IMR-90 (cell line): ENCODE measurements around the gene BCAS3. TPM values are rescaled to one million over a fixed set of nuclear protein-coding genes. Genes with fewer than 3 reads are reported as not detected.
A peak's percentile ranks its signal among the peaks of the same experiment; 100 is the strongest.

Source experiments
- ATAC-seq: fragments of 200-7000 bp; cut with Tn5 transposase; 2 replicates; pipeline ENCODE4 v1.9.1; 2020; ENCODE audit warnings: low read depth, mild to moderate bottlenecking, moderate library complexity
- BruUV-seq: library from RNA; stranded (reverse); fragments of 400-500 nt; replicated peaks from 2 replicates; lab custom pipeline; 2021; lab: Mats Ljungman, UMichigan
- CTCF ChIA-PET: fragments of 300-600 bp; formaldehyde crosslinking; extraction: SDS; loops from one replicate; lab custom pipeline; 2021; ENCODE audit warnings: antibody characterized with exemption; lab: Yijun Ruan, JAX
- POLR2A ChIA-PET: fragments of 300-600 bp; sonication (Branson Sonifier 250); formaldehyde crosslinking; loops from one replicate; lab custom pipeline; 2022; ENCODE audit warnings: antibody characterized with exemption; ENCODE audit not compliant: unreplicated experiment; lab: Charles Lee
- DNase-seq: peaks from one replicate; pipeline ENCODE4 v3.0.0; 2013
- H2AFZ ChIP-seq: replicated peaks from 2 replicates; pipeline ENCODE3; 2013; ENCODE audit warnings: low read length, mild to moderate bottlenecking; ENCODE audit not compliant: poor library complexity
- H2AK5ac ChIP-seq: 2 replicates; pipeline ENCODE4 v1.6.1; 2013; ENCODE audit warnings: low read depth, low read length, inconsistent platforms
- H2AK9ac ChIP-seq: replicated peaks from 2 replicates; pipeline ENCODE3; 2013; ENCODE audit warnings: mild to moderate bottlenecking, low read depth, low read length, moderate library complexity; ENCODE audit not compliant: poor library complexity
- H2BK120ac ChIP-seq: 2 replicates; pipeline ENCODE4 v1.6.1; 2013; ENCODE audit warnings: low read depth, low read length, inconsistent platforms
- H2BK15ac ChIP-seq: 3 replicates; pipeline ENCODE4 v1.6.1; 2013; ENCODE audit warnings: low read depth, low read length, inconsistent platforms
- H2BK20ac ChIP-seq: 2 replicates; pipeline ENCODE4 v1.6.1; 2013; ENCODE audit warnings: low read depth, mild to moderate bottlenecking, inconsistent platforms, low read length, moderate library complexity
- H2BK5ac ChIP-seq: 2 replicates; pipeline ENCODE4 v1.6.1; 2013; ENCODE audit warnings: mild to moderate bottlenecking, low read depth, low read length, inconsistent platforms; ENCODE audit not compliant: poor library complexity, severe bottlenecking
- H3K14ac ChIP-seq: replicated peaks from 2 replicates; pipeline ENCODE4 v1.6.1; 2013; ENCODE audit warnings: low read depth, low read length, inconsistent platforms
- H3K18ac ChIP-seq: 2 replicates; pipeline ENCODE4 v1.6.1; 2013; ENCODE audit warnings: low read depth, low read length, control low read depth
- H3K23ac ChIP-seq: 2 replicates; pipeline ENCODE4 v1.6.1; 2013; ENCODE audit warnings: low read depth, low read length, inconsistent platforms
- H3K27ac ChIP-seq: 2 replicates; pipeline ENCODE4 v1.5.1; 2013; ENCODE audit warnings: mild to moderate bottlenecking, control low read depth, low read length; ENCODE audit not compliant: insufficient read depth
- H3K27me3 ChIP-seq: 2 replicates; pipeline ENCODE4 v1.6.1; 2013; ENCODE audit warnings: low read length; ENCODE audit not compliant: control insufficient read depth, insufficient read depth
- H3K36me3 ChIP-seq: 2 replicates; pipeline ENCODE4 v1.6.1; 2013; ENCODE audit warnings: low read length, mixed read lengths; ENCODE audit not compliant: control insufficient read depth, insufficient read depth
- H3K4ac ChIP-seq: 2 replicates; pipeline ENCODE4 v1.6.1; 2013; ENCODE audit warnings: low read depth, low read length, inconsistent platforms
- H3K4me1 ChIP-seq: 2 replicates; pipeline ENCODE4 v1.6.1; 2013; ENCODE audit warnings: low read length, mixed read lengths; ENCODE audit not compliant: control insufficient read depth, insufficient read depth
- H3K4me2 ChIP-seq: 2 replicates; pipeline ENCODE4 v1.6.1; 2013; ENCODE audit warnings: low read depth, mild to moderate bottlenecking, control low read depth, low read length, moderate library complexity
- H3K4me3 ChIP-seq: 2 replicates; pipeline ENCODE4 v1.5.1; 2013; ENCODE audit warnings: low read depth, mild to moderate bottlenecking, control low read depth, low read length, moderate library complexity; ENCODE audit not compliant: insufficient read depth
- H3K56ac ChIP-seq: 2 replicates; pipeline ENCODE4 v1.6.1; 2013; ENCODE audit warnings: low read length, inconsistent platforms; ENCODE audit not compliant: insufficient read depth; ENCODE audit errors: extremely low read depth
- H3K79me1 ChIP-seq, 2 experiments: 2 replicates each; pipeline ENCODE4 v1.6.1; 2013; ENCODE audit warnings: low read length in 2 of 2, inconsistent platforms in 1 of 2, low read depth in 1 of 2
- H3K9ac ChIP-seq: 2 replicates; pipeline ENCODE4 v1.6.1; 2013; ENCODE audit warnings: low read depth, low read length, control low read depth
- H3K9me1 ChIP-seq: 2 replicates; pipeline ENCODE4 v1.6.1; 2013; ENCODE audit warnings: low read length, inconsistent platforms; ENCODE audit not compliant: insufficient read depth
- H3K9me3 ChIP-seq: 2 replicates; pipeline ENCODE4 v1.6.1; 2013; ENCODE audit warnings: low read length; ENCODE audit not compliant: control insufficient read depth, insufficient read depth
- H4K20me1 ChIP-seq: 2 replicates; pipeline ENCODE4 v1.6.1; 2013; ENCODE audit warnings: low read length, inconsistent platforms; ENCODE audit not compliant: insufficient read depth
- H4K5ac ChIP-seq: 2 replicates; pipeline ENCODE4 v1.6.1; 2013; ENCODE audit warnings: mild to moderate bottlenecking, low read depth, low read length, control low read depth
- H4K8ac ChIP-seq, 2 experiments: 2 replicates each; pipeline ENCODE4 v1.6.1; 2013; ENCODE audit warnings: low read depth in 2 of 2, low read length in 2 of 2, control low read depth in 1 of 2, inconsistent platforms in 1 of 2
- H4K91ac ChIP-seq: 2 replicates; pipeline ENCODE4 v1.6.1; 2013; ENCODE audit warnings: low read depth, low read length, inconsistent platforms; ENCODE audit not compliant: insufficient read depth
- BHLHE40 ChIP-seq: fragments of 150-350 bp; IDR thresholded peaks from 2 replicates; pipeline ENCODE4 v1.6.1; 2016; ENCODE audit warnings: mild to moderate bottlenecking, low read depth, low read length
- CHD1 ChIP-seq: IDR thresholded peaks from 2 replicates; pipeline ENCODE4 v1.6.1; 2012; ENCODE audit warnings: low read depth, low read length, improper control_type of control experiment
- FOS ChIP-seq: fragments of 150-350 bp; IDR thresholded peaks from 2 replicates; pipeline ENCODE4 v1.6.1; 2016; ENCODE audit warnings: low read depth, low read length
- MAZ ChIP-seq: IDR thresholded peaks from 2 replicates; pipeline ENCODE4 v1.6.1; 2012; ENCODE audit warnings: low read depth, mild to moderate bottlenecking, low read length, improper control_type of control experiment, moderate library complexity, borderline replicate concordance
- MXI1 ChIP-seq: IDR thresholded peaks from 2 replicates; pipeline ENCODE4 v1.6.1; 2012; ENCODE audit warnings: low read depth, mild to moderate bottlenecking, low read length, moderate library complexity, borderline replicate concordance
- NFE2L2 ChIP-seq: fragments of 150-350 bp; IDR thresholded peaks from 2 replicates; pipeline ENCODE4 v1.6.1; 2016; ENCODE audit warnings: low read depth, mild to moderate bottlenecking, low read length
- RAD21 ChIP-seq: IDR thresholded peaks from 2 replicates; pipeline ENCODE4 v1.6.1; 2012; ENCODE audit warnings: low read length, improper control_type of control experiment
- RCOR1 ChIP-seq: IDR thresholded peaks from 2 replicates; pipeline ENCODE4 v1.6.1; 2012; ENCODE audit warnings: mild to moderate bottlenecking, low read length, improper control_type of control experiment; ENCODE audit not compliant: insufficient replicate concordance
- RFX5 ChIP-seq: IDR thresholded peaks from 2 replicates; pipeline ENCODE4 v1.8.0; 2012; ENCODE audit warnings: low read depth, mild to moderate bottlenecking, low read length, moderate library complexity
- SMC3 ChIP-seq: fragments of 150-350 bp; IDR thresholded peaks from 2 replicates; pipeline ENCODE4 v1.6.1; 2016; ENCODE audit warnings: low read depth, mild to moderate bottlenecking, antibody characterized with exemption, low read length, moderate library complexity
- WGBS, 2 experiments: methylation state at CpG; one replicate each; pipeline versions ENCODE4 v1.1.5 to v1.1.7; 2013; ENCODE audit warnings: missing lambda C conversion rate in 2 of 2; ENCODE audit not compliant: insufficient read length in 1 of 2; ENCODE audit errors: extremely low coverage in 2 of 2; 5-methylcytosine and 5-hydroxymethylcytosine counted together
- dilution Hi-C: fragments of 300-500 bp; cut with HindIII; formaldehyde crosslinking; loops from one replicate; pipeline ENCODE4 v1.14.3; 2018; ENCODE audit warnings: low sequenced_read_pairs; ENCODE audit not compliant: unreplicated experiment
- in situ Hi-C: fragments of 300-500 bp; cut with MboI; formaldehyde crosslinking; loops from 3 replicates; pipeline ENCODE4 v1.14.3; 2019; ENCODE audit warnings: low sequenced_read_pairs, inconsistent platforms, mixed read lengths
- intact Hi-C: fragments of 100-400 bp; cut with micrococcal nuclease; formaldehyde crosslinking; loops from 2 replicates; pipeline ENCODE4 v1.10.0; 2022
- polyA plus RNA-seq, 3 experiments: library from polyadenylated mRNA; depleted of rRNA; stranded (reverse); fragments of >200 nt; gene quantifications; 2 replicates each; pipeline ENCODE4 v1.2.3, GENCODE V29; 2012; ENCODE audit warnings: low replicate concordance in 1 of 3
- total RNA-seq: library from RNA; depleted of rRNA; stranded (reverse); fragments of >200 nt; gene quantifications from 2 replicates; pipeline ENCODE4 v1.2.3, GENCODE V29; 2012
- TF ChIP-seq, protein P1 (sequence below): fragments of 150-350 bp; IDR thresholded peaks from 2 replicates; pipeline ENCODE4 v1.6.1; 2017; ENCODE audit warnings: mild to moderate bottlenecking, antibody characterized with exemption, low read length, low read depth
- TF ChIP-seq, protein P2 (sequence below): fragments of 150-350 bp; IDR thresholded peaks from 2 replicates; pipeline ENCODE4 v1.6.1; 2016; ENCODE audit warnings: low read depth, mild to moderate bottlenecking, low read length, moderate library complexity, borderline replicate concordance
- TF ChIP-seq, protein P3 (sequence below): conservative IDR thresholded peaks from 2 replicates; pipeline ENCODE4 v1.5.1; 2012; ENCODE audit warnings: mild to moderate bottlenecking, low read depth, low read length, improper control_type of control experiment

Gene BCAS3
- total and polyA plus RNA-seq, 2 of the 4 experiments (the other 2 are of a cell fraction), result 6.3 to 27.1 TPM

DNA sequence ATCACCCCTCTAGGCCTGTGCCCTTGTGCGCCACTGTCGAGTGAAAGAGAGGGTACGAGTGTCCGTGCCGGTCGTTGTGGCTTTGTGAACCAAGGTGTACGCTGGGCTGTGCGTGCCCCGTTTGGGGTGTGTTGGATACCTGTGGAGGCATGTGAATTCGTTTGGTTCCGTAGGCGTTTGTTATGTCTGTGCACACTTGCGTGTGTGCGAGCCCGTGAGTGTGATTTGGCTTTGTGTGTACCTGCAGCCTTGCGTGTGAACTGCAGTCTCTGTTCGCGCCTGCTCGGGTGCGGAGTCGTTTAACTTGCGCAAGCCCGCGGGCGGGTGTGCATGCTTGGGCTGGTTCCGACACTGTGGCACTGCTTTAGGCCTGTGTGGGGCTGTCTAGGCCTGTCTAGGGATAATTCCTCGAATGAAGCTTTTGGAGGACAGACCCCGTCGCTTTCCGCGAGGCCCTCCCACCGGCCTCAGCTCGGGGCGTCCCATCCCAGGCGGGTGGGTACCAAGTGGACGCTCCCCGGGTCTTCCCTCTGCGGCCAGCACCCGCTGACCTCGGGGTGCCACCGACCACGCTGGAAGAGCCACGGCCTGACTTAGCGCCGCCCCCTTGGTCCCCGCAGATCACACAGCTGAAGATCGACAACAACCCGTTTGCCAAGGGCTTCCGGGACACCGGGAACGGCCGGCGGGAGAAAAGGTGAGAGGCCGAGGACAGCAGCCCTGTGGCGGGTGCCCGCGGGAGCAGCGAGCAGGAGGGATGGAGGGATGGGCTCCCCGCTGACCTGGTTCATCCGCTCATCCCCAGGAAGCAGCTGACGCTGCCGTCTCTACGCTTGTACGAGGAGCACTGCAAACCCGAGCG, 726.4 kb downstream of the BCAS3 start:
- Histone ChIP-seq H2BK5ac (peak overlapping the region; percentile 91), H2AK5ac (peak overlapping the region; percentile 87), H3K14ac (peak overlapping the region; percentile 98), H2BK15ac (peak overlapping the region; percentile 47; the same call in 1 of the 3 replicates), H3K27me3 (no peaks in the 10 kb centered on the region), H3K4me3 (peak overlapping the region; percentile 98), H4K8ac (peak overlapping the region; percentile 43 to 89; a peak in 3 of 4 replicates), H3K23ac (peak overlapping the region; percentile 94), H3K36me3 (peaks cover 78% of the 10 kb centered on the region), H3K27ac (peak overlapping the region; percentile 100), H3K4me2 (peak overlapping the region; percentile 83), H3K18ac (peak overlapping the region; percentile 81), H2AFZ (peak overlapping the region; percentile 16), H4K5ac (peak overlapping the region; percentile 85), H3K9me3 (no peaks in the 10 kb centered on the region), H2BK120ac (peak overlapping the region; percentile 69), H3K9ac (peak overlapping the region; percentile 100), H4K91ac (peak overlapping the region; percentile 85), H2BK20ac (peak overlapping the region; percentile 34; the same call in 1 of the 2 replicates), H3K56ac (peak overlapping the region; percentile 87), H3K9me1 (no peaks in the 10 kb centered on the region), H4K20me1 (peaks cover 64% of the 10 kb centered on the region), H2AK9ac (peak overlapping the region; percentile 93), H3K4ac (peak overlapping the region; percentile 91), H3K4me1 (peaks cover 29% of the 10 kb centered on the region), H3K79me1 (no peaks in the 10 kb centered on the region)
- ChIA-PET CTCF (interaction anchor here (0.5 kb wide), 1 partner anchor 161 kb away, joined by 3 read pairs; no protein-coding TSS in a partner anchor), POLR2A (interaction anchor here (0.5 kb wide), 1 partner anchor 201 kb away, joined by 7 read pairs; no protein-coding TSS in a partner anchor)
- DNase-seq (peak; percentile 69), ATAC-seq (no peak)
- WGBS, 2 experiments, result 0% methylated on average over 34 of the region's 66 CpGs; no CpG with 5 or more reads in 1 of the 2 experiments
- in situ Hi-C loops (no loop called here), intact Hi-C loops (no loop called here), dilution Hi-C loops (no loop called here)
- BruUV-seq, result no TSS peak
- no peak for TF ChIP-seq RFX5
- TF ChIP-seq, protein P1, sequence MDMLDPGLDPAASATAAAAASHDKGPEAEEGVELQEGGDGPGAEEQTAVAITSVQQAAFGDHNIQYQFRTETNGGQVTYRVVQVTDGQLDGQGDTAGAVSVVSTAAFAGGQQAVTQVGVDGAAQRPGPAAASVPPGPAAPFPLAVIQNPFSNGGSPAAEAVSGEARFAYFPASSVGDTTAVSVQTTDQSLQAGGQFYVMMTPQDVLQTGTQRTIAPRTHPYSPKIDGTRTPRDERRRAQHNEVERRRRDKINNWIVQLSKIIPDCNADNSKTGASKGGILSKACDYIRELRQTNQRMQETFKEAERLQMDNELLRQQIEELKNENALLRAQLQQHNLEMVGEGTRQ, result no peak
- no peak for TF ChIP-seq RAD21
- TF ChIP-seq, protein P2, sequence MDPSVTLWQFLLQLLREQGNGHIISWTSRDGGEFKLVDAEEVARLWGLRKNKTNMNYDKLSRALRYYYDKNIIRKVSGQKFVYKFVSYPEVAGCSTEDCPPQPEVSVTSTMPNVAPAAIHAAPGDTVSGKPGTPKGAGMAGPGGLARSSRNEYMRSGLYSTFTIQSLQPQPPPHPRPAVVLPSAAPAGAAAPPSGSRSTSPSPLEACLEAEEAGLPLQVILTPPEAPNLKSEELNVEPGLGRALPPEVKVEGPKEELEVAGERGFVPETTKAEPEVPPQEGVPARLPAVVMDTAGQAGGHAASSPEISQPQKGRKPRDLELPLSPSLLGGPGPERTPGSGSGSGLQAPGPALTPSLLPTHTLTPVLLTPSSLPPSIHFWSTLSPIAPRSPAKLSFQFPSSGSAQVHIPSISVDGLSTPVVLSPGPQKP, result no peak
- no peak for TF ChIP-seq FOS
- TF ChIP-seq CHD1, result no peak
- no peak for TF ChIP-seq MXI1
- TF ChIP-seq BHLHE40, result peak; percentile 58
- TF ChIP-seq RCOR1, result no peak
- TF ChIP-seq, protein P3, sequence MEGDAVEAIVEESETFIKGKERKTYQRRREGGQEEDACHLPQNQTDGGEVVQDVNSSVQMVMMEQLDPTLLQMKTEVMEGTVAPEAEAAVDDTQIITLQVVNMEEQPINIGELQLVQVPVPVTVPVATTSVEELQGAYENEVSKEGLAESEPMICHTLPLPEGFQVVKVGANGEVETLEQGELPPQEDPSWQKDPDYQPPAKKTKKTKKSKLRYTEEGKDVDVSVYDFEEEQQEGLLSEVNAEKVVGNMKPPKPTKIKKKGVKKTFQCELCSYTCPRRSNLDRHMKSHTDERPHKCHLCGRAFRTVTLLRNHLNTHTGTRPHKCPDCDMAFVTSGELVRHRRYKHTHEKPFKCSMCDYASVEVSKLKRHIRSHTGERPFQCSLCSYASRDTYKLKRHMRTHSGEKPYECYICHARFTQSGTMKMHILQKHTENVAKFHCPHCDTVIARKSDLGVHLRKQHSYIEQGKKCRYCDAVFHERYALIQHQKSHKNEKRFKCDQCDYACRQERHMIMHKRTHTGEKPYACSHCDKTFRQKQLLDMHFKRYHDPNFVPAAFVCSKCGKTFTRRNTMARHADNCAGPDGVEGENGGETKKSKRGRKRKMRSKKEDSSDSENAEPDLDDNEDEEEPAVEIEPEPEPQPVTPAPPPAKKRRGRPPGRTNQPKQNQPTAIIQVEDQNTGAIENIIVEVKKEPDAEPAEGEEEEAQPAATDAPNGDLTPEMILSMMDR, result no peak
- TF ChIP-seq NFE2L2, result no peak
- TF ChIP-seq MAZ, result no peak
- TF ChIP-seq SMC3, result no peak
